ELF-1 (cell line): Measurements from ENCODE around the gene ACSF2.

Experiments used
- DNase-seq: peaks from one replicate; pipeline ENCODE4 v3.0.0-alpha.2; 2016; ENCODE audit warnings: low read depth, low spot score

Gene ACSF2

GRCh38 chr17:50439008-50439407 lies 13.0 kb downstream of the ACSF2 start:
- no peak for DNase-seq

- no peak for DNase-seq
These were observed 14.3 kb downstream of the ACSF2 start for GRCh38 chr17:50440172-50440837.

- DNase-seq: no peak
These were observed 15.1 kb downstream of the ACSF2 start for GRCh38 chr17:50440838-50441829.

GRCh38 chr17:50443505-50443974 lies 17.5 kb downstream of the ACSF2 start:
- DNase-seq: no peak

- DNase-seq: no peak
These were observed 19.1 kb downstream of the ACSF2 start for GRCh38 chr17:50444841-50445715.

- no peak for DNase-seq
These were observed 19.8 kb downstream of the ACSF2 start for GRCh38 chr17:50445730-50446325.

- DNase-seq: no peak
These were observed 22.0 kb downstream of the ACSF2 start for GRCh38 chr17:50447870-50448595.

GRCh38 chr17:50448643-50449042 lies 22.6 kb downstream of the ACSF2 start:
- no peak for DNase-seq

- no peak for DNase-seq
These were observed 26.1 kb downstream of the ACSF2 start for GRCh38 chr17:50451943-50452629.

GRCh38 chr17:50452630-50453300 lies 26.7 kb downstream of the ACSF2 start:
- no peak for DNase-seq

GRCh38 chr17:50453901-50454300 lies 27.9 kb downstream of the ACSF2 start:
- DNase-seq: no peak

- no peak for DNase-seq
These were observed 31.6 kb downstream of the ACSF2 start for GRCh38 chr17:50457621-50458020.

- DNase-seq: no peak
These were observed 32.3 kb downstream of the ACSF2 start for GRCh38 chr17:50458270-50458669.

- DNase-seq: no peak
These were observed 33.0 kb downstream of the ACSF2 start for GRCh38 chr17:50458701-50459676.

GRCh38 chr17:50459756-50460155 lies 33.7 kb downstream of the ACSF2 start:
- no peak for DNase-seq

- DNase-seq: no peak
These were observed 35.0 kb downstream of the ACSF2 start for GRCh38 chr17:50460831-50461526.

- DNase-seq: no peak
These were observed 35.6 kb downstream of the ACSF2 start for GRCh38 chr17:50461550-50462132.
